HuH-7 (cell line): Measurements from ENCODE around the gene SLC43A2.
A peak's percentile ranks its signal among the peaks of the same experiment; 100 is the strongest.
"Not testable (repeated sequence)": the region's sequence is repeated elsewhere in the genome, so short reads cannot be mapped to it uniquely, and the experiment has no call there.

Experiments used
- DNase-seq: peaks from one replicate; pipeline ENCODE4 v3.0.0; 2011; ENCODE audit warnings: low spot score

The SLC43A2 gene

DNA sequence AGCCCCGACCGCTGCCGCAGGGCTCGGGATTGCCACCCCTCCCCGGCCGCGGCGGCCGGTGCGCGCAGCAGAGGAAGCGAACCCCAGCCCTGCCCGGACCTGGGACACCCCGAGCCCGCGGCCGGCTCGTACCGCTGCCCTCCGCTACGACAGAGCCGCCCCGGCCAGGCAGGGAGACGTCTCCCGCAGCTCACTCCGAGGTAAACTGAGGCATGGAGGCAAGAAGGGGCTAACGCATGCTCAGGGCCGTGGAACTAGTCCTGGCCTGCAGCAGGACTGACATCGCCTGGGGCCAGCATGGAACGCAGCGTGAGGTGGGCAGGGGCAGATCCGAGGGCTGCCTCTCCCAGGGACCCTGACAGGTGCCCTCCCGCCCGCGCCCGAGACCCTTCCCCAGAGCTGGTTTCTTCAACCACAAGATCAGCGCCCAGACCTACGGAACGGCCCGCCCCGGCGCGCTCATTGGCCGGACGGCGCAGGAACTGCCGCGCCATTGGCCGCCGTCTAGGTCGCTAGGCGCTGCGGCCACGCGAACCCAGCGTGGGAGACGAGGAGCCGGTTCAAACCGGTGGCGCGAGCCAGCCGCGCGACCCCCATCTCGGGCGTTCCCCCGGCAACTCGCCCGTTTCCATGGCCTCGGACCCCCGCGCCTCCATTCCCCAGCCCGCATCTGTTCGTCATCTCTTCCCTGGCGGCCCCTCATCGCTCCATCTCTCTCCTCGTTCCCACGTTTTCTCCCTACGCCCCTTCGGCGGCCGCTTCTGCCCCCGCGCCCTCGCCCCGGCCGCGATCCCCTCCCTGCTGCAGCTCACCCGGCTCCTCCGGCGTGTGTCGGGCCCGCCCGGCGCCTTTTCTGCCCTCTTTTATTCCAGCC, at the start of gene SLC43A2:
TSS of gene SLC43A2 (minus strand) at position 853 of the 874 bp plus-strand sequence. CDS start 960 bp downstream, outside the sequence.
- peak; percentile 93 for DNase-seq

- no peak for DNase-seq
These were observed 47.8 kb upstream of the SLC43A2 start for GRCh38 chr17:1676401-1676800.

DNA sequence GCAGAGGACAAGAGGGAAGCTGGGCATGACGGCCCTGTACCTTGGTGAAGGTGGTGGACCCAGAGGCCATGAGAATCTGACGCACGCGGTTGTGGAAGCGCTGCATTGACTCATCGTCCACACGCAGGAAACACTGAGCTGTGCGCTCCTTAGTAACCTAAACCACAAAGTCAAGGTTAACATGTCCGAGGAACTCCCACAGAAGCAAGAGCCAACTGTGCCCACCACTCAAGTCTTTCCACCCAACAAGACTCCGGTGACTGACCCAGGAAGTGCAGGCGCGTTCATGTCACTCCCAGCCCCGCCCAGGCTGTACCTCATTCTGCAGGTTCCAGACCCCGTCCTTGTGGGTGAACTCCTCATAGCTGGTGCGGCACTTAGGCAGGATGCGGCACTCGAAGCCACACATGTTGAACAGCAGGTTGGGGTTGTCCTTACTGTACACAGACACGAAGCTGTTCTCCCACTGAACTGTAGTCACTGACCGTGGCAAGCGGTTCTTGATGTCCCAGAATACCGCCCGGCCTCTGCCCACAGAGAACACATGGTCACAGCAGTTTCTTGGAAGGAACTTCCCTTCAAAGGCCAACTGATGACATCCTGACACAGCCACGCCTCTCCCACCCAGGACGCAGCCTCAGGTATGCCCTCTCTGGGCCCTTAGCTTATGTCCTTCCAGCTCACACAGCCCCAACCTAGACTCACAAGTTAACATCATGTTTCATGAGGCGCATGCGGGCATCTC, 44.6 kb upstream of the SLC43A2 start:
- no peak for DNase-seq

DNA sequence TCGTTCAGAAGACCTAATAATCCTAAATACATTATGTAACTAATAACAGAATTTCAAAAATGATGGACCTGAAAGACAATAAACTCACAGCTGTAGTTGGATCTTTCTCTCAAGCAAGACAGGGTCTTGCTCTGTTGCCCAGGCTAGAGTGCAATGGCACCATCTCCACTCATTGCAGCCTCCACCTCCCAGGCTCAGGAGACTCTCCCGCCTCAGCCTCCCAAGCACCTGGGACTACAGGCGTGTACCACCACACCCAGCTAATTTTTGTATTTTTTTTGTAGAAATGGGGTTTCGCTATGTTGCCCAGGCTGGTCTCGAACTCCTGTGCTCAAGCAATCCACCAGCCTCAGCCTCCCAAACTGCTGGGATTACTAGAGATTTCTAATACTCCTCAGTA, 35.3 kb upstream of the SLC43A2 start:
- not testable (repeated sequence) for DNase-seq

DNA sequence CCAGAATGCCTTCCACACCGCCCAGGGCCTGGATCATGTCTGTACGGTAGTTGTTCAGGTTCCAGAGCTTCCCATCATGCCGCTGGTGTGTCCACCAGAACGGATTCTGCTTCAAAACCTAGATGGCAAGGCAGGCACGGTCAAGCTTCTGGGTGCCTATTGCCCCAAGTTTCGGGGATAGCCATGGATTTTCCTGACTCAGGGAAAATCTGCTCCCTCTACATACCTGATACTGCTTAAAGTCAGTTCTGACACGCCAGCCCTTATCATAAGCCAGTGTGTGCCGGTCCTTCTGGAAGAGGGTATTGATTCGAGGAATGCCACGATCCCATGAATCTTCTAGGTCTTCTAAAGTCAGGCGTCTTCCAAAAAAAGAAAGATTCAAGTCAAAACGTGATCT, 32.4 kb upstream of the SLC43A2 start:
- DNase-seq = no peak

DNA sequence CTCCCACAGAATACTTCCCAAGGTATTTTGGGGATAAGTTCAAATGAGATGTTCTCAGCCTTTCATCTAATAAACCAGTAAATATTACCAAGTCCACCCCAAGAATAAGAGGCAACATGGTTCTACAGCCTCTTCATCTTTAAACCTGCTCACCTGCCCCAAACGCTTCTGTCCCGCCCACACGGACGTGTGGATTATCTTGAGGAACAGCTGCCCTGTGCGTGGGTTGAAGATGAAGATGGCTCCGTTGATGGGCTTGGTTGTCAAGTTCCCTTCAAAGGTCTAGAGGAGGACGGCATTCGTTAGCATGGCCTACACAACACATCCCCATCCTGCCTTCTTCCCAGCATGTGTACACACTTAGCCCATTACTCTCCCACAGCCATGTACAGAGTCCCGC, 29.5 kb upstream of the SLC43A2 start:
- no peak for DNase-seq

DNA sequence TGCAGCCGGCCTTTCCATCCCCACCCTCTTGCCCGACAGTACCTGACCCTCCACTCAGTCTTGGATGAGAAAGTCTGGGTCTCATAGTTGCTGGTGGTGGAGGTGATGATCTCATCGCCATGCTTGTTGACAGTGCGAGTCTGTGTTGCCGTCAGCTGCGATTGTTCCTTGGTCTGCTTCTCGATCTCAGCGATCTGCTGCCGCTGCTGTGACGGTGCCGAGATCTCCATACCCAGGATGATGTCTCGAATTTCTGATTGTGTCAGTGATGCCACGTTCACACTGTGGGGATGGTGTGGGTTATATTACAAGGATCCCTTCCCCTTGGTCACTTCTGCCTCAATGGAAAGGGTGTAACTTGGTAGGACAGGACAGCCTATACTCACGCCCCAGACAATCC, 25.1 kb upstream of the SLC43A2 start:
- no peak for DNase-seq

DNA sequence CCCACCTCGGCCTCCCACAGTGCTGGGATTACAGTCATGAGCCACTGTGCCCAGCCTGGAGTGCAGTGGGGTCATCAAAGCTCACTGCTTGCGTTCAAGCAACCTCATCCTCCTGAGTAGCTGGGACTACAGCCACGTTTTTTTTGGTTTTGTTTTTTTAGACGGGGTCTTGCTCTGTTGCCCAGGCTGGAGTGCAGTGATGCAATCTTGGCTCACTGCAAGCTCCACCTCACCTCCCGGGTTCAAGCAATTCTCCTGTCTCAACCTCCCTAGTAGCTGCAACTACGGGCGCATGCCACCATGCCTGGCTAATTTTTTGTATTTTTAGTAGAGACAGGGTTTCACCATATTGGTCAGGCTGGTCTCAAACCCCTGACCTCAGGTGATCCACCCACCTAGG, 24.2 kb upstream of the SLC43A2 start:
- DNase-seq = not testable (repeated sequence)

GRCh38 chr17:1651559-1651844, 22.9 kb upstream of the SLC43A2 start:
- no peak for DNase-seq

DNA sequence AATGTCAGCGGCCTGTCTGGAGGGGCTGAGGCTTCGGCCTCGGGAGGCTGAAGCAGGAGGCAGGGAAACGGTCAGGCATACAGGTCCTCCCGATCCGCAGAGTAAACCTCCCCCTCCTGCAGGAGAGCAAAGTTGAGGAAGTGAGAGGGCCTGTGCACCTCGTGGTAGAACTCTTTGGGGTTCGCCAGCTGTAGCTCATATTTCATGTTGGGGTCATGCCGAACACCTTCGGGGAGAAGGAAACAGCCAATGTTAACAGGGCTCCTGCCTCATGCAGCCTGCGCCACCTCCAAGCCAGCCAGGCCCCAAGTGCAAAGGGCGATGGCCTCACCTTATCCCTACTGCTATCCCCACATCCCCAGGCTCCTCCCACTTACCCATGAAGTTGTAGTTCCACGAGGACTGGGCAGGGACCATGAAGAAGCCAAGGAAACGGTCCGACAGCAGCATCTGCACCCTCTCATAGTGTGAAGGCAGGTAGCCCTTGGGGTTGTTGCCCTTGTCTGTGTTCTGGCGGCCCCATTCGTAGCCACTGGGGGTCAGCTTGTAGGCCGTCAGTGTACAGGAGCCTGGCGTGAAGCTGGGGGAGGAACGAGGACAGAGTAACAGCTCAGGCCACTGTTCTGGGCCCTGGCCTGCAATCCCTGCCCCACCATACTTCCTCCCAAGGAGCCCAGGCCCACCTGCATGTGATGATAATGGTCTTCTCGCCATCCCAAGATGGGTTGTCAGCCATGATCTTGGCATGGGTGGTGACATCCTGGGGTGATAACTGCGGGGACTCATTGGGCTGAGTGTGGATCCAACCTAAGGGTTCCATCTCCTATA, 22.3 kb upstream of the SLC43A2 start:
- no peak for DNase-seq

GRCh38 chr17:1649844-1650501, 21.3 kb upstream of the SLC43A2 start, which contains the start of gene RILP:
RILP (minus strand) TSS chr17:1649866; CDS start chr17:1649804, 62 bp downstream.
- DNase-seq = peak; percentile 47

GRCh38 chr17:1648963-1649843, 20.6 kb upstream of the SLC43A2 start:
- peak; percentile 83 for DNase-seq

GRCh38 chr17:1648173-1648962, 19.7 kb upstream of the SLC43A2 start:
- DNase-seq = peak; percentile 64

DNA sequence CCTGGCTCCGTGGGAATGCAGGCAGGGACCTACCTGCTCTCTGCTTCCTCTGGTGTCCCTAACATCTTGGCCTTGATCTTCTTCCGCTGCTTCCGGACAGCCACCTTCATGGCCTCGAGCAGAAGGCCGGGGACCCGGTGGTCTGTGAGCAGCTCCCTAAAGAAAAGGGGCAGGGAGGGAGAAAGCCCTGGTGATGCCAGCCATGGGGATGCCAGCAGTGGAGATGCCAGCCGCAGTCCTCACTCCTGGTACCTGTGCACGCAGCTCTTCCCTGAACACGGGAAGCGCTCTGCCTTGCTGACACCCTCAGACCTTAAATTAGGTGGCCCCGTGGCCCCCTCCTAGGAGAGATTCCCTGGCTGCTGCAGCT, 19.2 kb upstream of the SLC43A2 start:
- no peak for DNase-seq

GRCh38 chr17:1646199-1646875, 17.7 kb upstream of the SLC43A2 start:
- no peak for DNase-seq

GRCh38 chr17:1645207-1646171, 16.9 kb upstream of the SLC43A2 start, which contains the start of gene SCARF1:
SCARF1 (minus strand) TSS chr17:1645732; CDS start chr17:1645697, 35 bp downstream.
- DNase-seq = no peak

GRCh38 chr17:1644493-1645206, 16.0 kb upstream of the SLC43A2 start:
- no peak for DNase-seq
